GM18508 (cell line): ENCODE results near the gene CLEC18B.
"Not testable (repeated sequence)": the region's sequence is repeated elsewhere in the genome, so short reads cannot be mapped to it uniquely, and the experiment has no call there.

Source experiments
- ATAC-seq: cut with Tn5 transposase; IDR thresholded peaks from one replicate; pipeline ENCODE4 v1.9.1; 2021; ENCODE audit warnings: moderate number of reproducible peaks; ENCODE audit not compliant: insufficient read depth, unreplicated experiment

The CLEC18B gene

DNA sequence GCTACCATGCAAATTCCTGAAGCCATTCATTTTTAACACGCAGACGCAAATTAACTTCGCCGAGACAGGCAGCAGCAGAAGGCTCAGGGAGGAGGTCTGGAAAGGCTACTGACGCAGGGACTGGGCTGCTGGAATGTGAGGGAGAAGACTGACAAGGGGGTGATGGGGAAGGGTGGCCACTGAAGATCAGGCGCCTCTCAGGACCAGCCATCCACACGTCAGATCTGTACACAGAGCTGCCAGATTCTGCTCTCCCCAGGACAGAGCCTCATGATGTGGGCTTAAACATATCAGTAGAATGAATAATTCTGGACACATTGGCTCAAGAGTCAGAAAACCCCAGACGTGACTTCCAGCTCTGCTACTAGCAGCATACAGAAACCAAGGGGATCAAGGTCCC lies 25.6 kb upstream of the CLEC18B start:
- no peak for ATAC-seq

DNA sequence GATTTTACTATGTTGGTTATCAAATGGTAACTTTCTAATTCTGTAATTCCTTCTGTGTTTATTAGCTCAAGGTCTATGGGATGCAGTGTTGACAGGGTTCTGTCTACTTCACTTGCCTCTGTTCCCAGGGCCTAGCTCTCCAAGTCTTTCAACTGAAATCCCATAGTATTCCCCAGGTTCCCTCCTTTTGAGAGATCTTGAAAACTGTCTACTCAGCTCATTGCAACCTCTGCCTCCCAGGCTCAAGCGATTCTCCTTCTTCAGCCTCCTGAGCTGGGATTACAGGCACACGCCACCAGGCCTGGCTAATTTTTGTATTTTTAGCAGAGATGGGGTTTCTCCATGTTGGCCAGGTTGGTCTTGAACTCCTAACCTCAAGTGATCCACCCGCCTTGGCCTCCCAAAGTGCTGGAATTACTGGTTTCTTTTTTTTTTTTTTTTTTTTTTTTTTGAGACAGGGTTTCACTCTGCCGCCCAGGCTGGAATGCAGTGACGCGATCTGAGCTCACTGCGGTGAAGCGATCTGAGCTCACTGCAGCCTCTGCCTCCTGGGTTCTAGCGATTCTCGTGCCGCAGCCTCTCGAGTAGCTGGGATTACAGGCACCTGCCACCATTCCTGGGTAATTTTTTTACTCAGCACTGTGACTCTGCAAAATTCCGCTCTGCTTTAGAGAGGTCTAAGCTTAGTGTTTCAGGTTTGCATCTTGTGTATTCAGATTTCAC lies 22.5 kb upstream of the CLEC18B start:
- not testable (repeated sequence) for ATAC-seq

DNA sequence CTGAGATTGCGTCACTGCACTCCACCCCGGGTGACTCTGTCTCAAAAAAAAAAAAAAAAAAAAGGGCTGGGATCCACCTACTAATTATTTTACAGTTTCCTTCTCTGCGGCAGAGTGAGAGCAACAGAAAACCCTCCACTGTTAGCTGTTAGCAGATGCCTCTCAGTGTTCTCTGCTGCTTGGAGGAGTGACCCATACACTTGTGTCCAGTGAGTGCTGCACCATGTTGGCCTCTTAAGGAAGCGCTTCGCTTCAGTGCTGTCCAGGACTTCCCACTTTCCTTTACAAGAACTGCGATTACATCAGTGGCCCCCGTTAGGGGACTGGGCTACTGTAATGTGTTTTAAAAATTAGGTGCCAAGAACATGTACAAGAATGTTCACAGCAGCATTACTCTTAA lies 18.4 kb upstream of the CLEC18B start:
- ATAC-seq, result no peak

DNA sequence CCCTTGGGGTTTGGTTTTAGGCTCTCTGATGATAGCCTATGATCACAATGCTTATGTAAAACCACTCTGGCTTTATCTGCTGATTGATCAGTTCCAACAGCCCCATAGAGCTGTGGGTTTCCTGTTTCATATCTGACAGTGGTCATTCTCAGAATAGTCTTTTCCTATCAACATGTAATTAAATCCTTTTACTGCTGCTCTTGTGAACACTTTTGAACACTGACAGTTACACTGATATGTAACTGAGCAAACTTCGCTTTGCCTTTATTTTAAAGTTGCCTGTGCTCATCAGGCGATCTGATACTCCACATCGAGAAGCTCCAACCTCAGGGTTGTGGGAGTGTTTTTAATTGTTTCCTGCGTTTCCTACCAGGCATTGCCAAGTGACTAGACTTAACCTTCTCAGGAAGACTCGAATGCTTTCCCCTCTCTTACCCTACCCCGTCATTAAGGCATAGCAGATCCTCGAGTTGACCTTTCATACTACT lies 17.3 kb upstream of the CLEC18B start:
- ATAC-seq, result no peak

DNA sequence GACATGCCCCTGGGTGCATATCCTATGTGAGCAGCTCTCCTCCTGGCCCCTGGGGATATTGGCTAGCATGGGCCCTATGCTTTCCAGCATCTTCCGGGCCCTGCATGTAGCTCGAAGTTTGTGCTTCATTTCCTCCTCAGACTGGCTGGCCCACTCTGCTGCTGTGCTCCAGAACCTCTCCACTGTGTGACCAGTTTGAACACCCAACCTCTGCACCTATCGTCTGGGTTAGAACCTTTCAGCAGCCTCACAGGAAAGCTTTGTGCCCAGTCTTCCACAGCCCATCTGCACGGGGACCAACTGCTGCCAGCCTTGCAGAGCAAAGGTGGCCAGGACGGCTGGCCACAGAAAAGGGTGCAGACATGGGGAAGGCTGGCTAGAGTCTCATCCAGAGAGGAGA lies 10.2 kb upstream of the CLEC18B start:
- no peak for ATAC-seq

DNA sequence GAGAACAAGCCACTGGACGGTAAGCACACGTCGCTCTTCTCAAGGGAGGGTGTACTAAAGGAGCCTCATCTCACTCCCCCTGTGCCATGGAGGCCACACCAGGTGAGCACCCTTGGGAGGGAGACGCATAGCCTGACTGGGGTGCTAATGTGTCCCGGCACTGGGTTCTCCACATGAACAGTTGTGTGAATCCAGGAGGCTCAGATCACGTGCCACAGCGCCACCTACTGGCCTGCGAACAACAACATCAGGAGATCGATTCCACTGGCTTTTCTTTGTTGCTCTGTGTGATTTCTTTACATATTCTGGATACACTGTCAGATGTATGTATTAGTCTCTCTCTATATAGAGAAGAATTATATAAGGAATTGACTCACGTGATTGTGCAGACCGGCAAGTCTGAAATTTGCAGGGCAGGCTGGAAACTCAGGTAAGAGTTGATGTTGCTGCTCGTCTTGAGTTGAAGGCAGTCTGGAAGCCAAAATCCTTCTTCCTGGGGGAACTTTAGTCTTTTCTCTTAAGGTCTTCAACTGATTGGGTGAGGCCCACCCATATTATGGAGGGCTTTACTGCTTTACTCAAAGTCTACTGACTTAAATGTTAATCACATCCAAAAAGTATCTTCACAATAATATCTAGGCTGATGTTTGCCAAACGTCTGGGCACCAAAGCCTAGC lies 8.9 kb upstream of the CLEC18B start:
- not testable (repeated sequence) for ATAC-seq

DNA sequence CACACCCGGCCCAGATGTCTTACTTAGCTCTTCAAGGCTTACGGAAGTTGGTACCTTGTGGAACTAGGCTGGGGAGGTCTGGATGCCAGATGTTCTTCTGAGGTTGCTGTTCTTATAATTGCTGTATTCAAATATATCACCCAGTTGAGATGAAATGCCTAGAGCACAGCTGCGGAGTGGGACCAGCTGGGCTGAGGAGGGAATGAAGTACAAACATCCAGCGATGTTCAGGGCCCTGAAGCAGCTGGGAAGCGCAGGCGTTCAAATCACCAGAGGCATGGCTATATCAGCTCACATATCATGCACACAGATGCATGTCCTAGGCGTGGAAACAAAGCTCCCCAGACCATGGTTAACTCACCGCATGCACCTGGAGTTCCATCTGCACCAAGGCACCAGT lies 7.2 kb upstream of the CLEC18B start:
- not testable (repeated sequence) for ATAC-seq

DNA sequence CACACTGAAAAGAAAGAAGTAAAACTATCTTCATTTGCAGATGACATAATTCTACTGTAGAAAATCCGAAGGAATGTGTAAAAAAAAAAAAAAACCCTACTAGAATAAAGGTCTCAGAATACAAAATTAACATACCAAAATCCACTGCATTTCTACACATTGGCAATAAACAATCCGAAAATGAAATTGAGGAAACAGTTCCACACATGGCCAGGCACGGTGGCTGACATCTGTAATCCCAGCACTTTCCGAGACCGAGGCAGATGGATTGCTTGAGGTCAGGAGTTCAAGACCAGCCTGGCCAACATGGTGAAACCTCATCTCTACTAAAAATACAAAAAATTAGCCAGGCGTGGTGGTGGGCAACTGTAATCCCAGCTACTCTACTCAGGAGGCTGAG lies 4.5 kb upstream of the CLEC18B start:
- ATAC-seq, result not testable (repeated sequence)

DNA sequence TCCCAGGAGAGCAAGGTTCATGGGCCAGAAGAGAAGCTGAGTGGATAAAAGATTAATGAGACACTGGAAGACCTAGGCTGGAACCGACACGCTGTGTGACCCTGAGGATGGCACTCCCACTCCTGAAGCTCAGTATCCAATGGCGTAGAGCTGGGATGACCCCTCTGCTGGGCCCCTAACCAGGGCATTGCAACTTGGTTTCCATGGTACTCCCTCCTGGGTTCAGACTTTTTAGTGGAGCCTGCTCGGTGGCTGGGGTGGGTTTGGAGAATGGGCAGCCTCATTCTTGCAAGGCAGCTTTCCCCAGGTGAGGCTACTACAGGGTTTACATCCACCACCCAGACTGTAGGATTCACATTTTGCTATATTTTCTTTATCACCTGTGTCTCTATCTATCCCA lies 2.4 kb upstream of the CLEC18B start:
- not testable (repeated sequence) for ATAC-seq

DNA sequence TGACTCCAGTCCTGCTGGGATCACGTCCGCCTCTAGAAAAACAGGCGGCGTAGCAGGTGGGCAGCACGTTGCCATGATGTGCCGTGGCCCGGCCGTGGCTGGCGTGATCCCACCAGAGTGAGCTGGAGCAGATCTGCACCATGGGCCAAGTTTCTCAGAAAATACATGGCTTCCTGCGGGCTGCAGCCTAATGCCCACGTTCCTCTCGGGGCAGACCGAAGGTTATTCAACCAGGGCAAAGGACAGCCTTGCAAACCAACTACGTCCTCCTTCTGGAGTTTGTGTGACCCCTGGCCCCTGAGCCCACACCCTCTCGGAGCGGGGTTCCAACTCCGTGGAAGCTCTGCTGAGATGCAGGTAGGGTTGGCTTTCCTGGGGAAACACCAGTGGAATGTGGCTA lies 808 bp upstream of the CLEC18B start:
- not testable (repeated sequence) for ATAC-seq

DNA sequence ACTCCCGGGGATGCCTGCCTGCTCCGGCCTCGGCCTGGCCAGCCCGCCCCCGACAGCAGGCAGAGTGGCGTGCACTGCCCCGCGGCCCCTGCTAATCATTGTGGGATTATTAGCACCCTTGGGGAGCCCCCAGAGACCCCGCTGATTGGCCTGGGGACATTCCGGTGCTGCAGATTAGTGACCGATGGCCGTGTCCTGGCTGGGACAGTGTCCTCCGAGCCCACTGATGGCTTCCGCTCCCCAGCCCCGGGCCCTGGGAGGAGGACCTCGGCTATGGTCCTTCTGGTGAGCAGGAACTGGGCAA lies 156 bp upstream of the CLEC18B start:
- not testable (repeated sequence) for ATAC-seq

DNA sequence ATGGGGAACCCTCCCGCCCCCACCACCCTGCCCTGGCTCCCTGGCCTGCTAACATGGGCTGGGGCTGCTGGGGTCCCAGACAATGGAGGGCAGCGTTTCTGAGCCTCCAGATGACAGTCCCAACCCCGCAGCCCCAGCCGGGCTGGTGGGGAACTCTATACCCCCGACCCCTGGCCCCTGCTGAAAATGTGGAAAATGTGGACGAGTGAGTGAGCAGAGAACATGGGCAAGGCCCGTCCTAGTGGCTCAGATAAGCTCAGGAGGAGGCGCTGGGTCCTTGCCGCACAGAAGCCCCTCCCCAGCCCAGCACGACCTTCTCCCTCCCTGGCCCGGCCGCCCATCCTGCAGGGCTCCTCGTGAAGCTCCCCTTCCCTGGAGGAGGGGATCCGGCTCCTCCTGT lies 1.5 kb downstream of the CLEC18B start:
- not testable (repeated sequence) for ATAC-seq

DNA sequence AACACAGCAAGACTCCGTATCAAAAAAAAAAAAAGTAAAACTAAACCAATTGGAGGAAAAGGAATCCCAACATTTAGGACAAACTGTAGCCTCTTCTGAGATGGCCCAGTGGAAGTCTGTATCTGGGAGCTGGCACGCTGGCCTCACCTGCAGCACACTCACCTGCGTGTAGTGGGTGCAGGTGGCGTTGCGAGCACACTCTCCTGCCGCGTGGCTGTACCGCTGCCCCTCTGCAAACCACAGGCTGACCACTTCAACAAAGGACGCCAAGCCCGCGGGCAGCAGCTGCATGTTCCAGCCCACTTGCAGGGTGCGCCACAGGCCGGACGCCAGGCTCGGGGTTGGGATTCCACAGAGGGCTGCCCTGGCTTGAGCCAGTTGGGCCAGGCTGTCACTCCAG lies 3.4 kb downstream of the CLEC18B start:
- not testable (repeated sequence) for ATAC-seq

DNA sequence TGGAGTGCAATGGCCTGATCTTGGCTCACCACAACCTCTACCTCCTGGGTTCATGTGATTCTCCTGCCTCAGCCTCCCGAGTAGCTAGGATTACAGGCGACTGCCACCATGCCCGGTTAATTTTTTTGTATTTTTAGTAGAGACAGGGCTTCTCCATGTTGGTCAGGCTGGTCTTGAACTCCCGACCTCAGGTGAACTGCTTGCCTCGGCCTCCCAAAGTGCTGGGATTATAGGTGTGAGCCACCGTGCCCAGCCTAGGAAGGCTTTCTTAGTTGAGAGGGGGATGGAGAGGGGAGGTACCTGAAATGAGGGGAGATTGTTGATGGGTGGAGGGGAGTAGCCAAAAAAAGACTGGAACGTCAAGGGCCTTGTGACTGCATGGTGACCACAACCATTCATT lies 7.4 kb downstream of the CLEC18B start:
- ATAC-seq, result not testable (repeated sequence)

DNA sequence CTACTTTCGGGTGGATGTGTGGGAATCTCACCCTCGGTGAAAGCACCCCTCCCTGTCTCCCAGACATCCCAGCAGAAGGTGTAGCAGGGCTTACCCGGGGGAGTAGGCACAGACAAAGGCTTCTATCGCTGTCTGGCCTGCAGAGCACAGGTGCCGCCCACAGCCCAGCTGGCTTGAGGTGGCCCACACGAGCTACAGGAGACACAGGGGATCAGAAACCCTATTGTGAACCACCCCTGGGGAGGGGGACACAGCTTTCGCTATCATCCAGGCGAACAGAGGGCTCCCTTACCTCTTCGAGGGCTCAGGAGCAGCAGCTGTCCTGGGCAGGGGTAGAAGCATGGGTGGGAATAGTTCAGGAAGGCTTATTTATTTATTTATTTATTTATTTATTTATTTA lies 7.8 kb downstream of the CLEC18B start:
- not testable (repeated sequence) for ATAC-seq

DNA sequence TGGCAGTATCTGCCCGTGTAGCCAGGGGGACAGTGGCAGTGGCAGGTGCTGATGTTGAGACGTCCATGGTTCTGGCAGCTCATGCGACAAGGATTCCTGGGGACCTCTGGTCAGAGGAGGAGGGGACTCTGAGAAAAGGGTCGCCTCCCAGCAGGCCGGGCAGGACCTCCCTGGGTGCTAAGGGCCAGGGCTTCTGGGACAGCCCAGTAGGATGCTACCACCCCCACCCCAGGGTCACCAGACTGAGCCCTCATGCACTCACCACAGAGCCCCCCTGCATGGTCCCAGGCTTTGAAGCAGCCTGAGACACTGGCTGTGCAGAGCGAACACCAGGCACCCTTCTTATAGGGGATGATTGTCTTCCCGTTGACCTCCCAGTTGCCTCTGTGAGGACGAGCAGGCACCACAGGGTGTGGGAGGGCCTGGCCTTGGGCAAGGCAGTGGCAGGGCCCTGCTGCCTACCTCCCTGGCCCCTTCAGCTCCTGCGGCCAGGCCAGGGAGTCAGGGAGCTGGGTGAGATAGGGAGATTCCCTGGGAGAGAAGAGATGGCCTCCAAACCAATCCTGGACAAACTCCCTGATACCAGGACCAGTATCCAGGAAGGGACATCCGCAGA lies 8.4 kb downstream of the CLEC18B start:
- not testable (repeated sequence) for ATAC-seq

DNA sequence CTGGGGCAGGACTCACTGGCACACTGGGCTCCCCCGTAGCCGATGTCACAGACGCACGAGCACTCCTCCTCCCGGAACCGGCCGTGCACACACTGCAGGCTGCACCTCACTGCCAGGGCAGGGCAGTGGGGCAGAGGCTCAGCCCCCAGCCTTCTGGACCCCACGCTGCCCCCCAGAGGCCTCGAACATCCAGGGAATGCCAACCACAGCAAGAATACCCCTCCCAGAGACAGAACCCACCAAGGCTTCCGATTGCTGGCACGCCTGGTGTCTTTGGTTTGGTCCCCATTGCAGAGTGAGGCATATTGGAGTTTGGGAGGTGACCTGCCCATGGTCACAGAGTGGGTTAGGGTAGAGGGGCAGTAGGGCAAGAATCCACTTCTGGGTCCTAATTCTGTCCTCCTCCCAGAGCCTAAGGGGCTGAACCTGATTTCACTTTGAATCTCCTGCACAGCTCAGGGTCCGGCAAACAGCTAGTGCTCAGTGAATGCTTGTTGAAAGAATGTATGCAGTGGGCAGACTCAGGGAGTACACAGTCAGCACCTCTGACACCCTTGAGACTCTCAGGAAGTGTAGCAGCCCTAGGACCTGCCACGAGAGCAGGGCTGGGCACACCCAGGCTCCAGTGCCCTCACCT lies 9.0 kb downstream of the CLEC18B start:
- ATAC-seq, result not testable (repeated sequence)

DNA sequence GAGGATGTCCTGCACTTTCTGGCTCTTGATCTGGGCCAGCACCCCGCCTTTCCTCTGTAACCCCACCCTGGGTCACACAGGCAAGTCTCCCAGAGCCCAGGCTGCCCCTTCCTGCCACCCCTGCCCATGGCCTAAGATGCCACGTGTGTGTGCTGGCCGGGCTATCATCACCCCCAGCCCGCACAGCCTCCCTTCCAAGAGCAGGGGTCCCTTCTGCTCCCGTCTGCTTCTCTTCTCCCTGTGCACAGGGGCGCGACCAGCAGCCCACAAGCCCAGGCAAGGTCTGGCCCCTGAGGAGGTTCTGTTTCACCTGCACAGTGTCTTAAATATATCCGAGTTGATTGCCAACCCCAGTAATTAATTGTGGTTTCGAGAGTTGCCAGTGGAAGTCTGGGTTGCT lies 10.3 kb downstream of the CLEC18B start:
- not testable (repeated sequence) for ATAC-seq

DNA sequence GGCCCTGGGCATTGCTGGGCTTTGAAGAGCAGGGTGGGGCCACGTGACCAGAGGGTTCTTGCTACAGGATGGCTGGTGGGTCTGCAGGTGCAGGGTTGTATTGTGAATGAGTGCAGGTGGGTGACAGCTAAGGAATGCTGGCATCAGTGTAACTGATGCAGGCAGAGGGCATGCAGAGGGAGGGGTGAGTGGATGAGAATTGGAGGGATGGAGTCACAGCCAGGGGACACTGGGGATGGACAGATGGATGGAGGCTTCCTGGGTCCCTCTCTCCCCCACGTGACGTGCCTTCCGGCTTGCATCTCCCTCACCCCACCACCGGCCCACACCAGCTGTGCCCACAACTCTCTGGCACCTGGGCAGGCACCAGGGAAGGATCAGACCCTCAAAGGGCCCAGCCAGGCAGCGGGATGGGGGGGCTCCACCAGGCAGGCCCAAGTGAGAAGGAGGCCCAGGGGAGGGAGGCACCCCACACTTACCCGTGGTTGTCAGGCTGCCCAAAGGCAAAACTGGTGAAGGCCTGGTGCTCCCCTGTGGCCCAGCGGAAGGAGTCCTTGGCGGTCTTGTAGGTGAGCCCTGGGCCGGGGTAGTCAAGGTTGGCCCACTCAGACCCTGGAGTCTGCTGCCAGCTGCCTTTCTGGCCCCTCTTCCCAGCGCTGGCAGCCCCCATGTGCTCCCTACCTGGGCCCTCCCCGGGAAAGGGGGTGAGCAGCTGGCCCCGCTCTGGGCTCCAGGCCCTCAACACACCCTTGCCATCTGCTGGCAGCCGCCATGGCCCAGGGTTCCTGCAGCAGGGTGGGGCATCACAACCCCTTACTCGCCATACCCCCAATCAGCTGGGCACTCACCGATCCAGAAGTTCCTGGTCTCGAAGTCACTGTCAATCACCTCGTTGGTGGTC lies 11.0 kb downstream of the CLEC18B start:
- not testable (repeated sequence) for ATAC-seq
